Neural cell (in vitro differentiated cells): ENCODE results near the gene GABRB1. TPM values are rescaled to one million over a fixed set of nuclear protein-coding genes. Genes with fewer than 3 reads are reported as not detected.

ENCODE experiments used
- H2AFZ ChIP-seq: fragments of 200-600, 300-800 bp; sonication (generic), shearing (Covaris generic); 2 replicates; pipeline ENCODE4 v1.6.0; 2014; ENCODE audit warnings: low read depth, mild to moderate bottlenecking, antibody characterized with exemption, low read length, moderate library complexity
- H3F3A ChIP-seq: fragments of 200-600 bp; shearing (Covaris generic); 2 replicates; pipeline ENCODE4 v1.6.1; 2016; ENCODE audit warnings: mild to moderate bottlenecking, moderate library complexity, mixed read lengths, antibody characterized with exemption, low read length; ENCODE audit not compliant: insufficient read depth, poor library complexity, severe bottlenecking
- H3K27ac ChIP-seq: fragments of 200-600, 300-800 bp; sonication (generic), shearing (Covaris generic); 2 replicates; pipeline ENCODE4 v1.5.1; 2014; ENCODE audit warnings: mild to moderate bottlenecking, low read length, moderate library complexity
- H3K27me3 ChIP-seq: fragments of 300-800, 200-600 bp; sonication (generic), shearing (Covaris generic); 2 replicates; pipeline ENCODE4 v1.6.0; 2014; ENCODE audit warnings: mild to moderate bottlenecking, low read depth, low read length, moderate library complexity; ENCODE audit not compliant: insufficient read depth
- H3K36me3 ChIP-seq: fragments of 300-800, 200-600 bp; sonication (generic), shearing (Covaris generic); 2 replicates; pipeline ENCODE4 v1.5.1; 2014; ENCODE audit warnings: mild to moderate bottlenecking, antibody characterized with exemption, low read length, moderate library complexity; ENCODE audit not compliant: insufficient read depth
- H3K4me2 ChIP-seq: fragments of 300-800, 200-600 bp; sonication (generic), shearing (Covaris generic); 2 replicates; pipeline ENCODE4 v1.6.0; 2014; ENCODE audit warnings: mild to moderate bottlenecking, low read length
- H3K4me3 ChIP-seq: fragments of 300-800, 200-600 bp; sonication (generic), shearing (Covaris generic); 2 replicates; pipeline ENCODE4 v1.5.1; 2014; ENCODE audit warnings: mild to moderate bottlenecking, low read length, moderate library complexity
- H3K79me2 ChIP-seq: fragments of 200-600 bp; shearing (Covaris generic); replicated peaks from 2 replicates; pipeline ENCODE4 v1.6.0; 2014; ENCODE audit warnings: mild to moderate bottlenecking, low read length, moderate library complexity; ENCODE audit not compliant: insufficient read depth
- H3K9ac ChIP-seq: fragments of 300-800, 200-600 bp; sonication (generic), shearing (Covaris generic); 2 replicates; pipeline ENCODE4 v1.6.1; 2016; ENCODE audit warnings: mild to moderate bottlenecking, low read length, mixed read lengths
- H3K9me2 ChIP-seq: fragments of 200-600 bp; shearing (Covaris generic); 2 replicates; pipeline ENCODE4 v1.6.1; 2016; ENCODE audit warnings: mild to moderate bottlenecking, low read length, mixed read lengths; ENCODE audit not compliant: insufficient read depth
- H3K9me3 ChIP-seq: fragments of 200-600, 300-800 bp; sonication (generic), shearing (Covaris generic); 2 replicates; pipeline ENCODE4 v1.6.1; 2016; ENCODE audit warnings: mild to moderate bottlenecking, mixed run types, low read length, moderate library complexity, mixed read lengths
- H4K20me1 ChIP-seq: fragments of 200-600 bp; shearing (Covaris generic); 2 replicates; pipeline ENCODE4 v1.6.1; 2016; ENCODE audit warnings: mild to moderate bottlenecking, mixed run types; ENCODE audit not compliant: insufficient read depth
- EP300 ChIP-seq: fragments of 450-650 bp; conservative IDR thresholded peaks from 2 replicates; pipeline ENCODE4 v1.6.1; 2014; ENCODE audit warnings: antibody characterized with exemption, mild to moderate bottlenecking, moderate library complexity; ENCODE audit not compliant: poor library complexity, severe bottlenecking
- EZH2 ChIP-seq: fragments of 200-600, 300-800 bp; shearing (Covaris generic), sonication (generic); IDR thresholded peaks from 2 replicates; pipeline ENCODE4 v1.6.1; 2014; ENCODE audit warnings: antibody characterized with exemption, low read length, borderline replicate concordance, mild to moderate bottlenecking; ENCODE audit not compliant: insufficient read depth, poor library complexity, severe bottlenecking
- MXI1 ChIP-seq: fragments of 450-650 bp; conservative IDR thresholded peaks from 2 replicates; pipeline ENCODE4 v1.6.1; 2014; ENCODE audit warnings: antibody characterized with exemption, mild to moderate bottlenecking; ENCODE audit not compliant: poor library complexity, severe bottlenecking
- POLR2AphosphoS5 ChIP-seq: IDR thresholded peaks from 2 replicates; pipeline ENCODE4 v1.6.1; 2012
- RAD21 ChIP-seq: fragments of 450-650 bp; conservative IDR thresholded peaks from 2 replicates; pipeline ENCODE4 v1.6.1; 2014; ENCODE audit warnings: antibody characterized with exemption, mild to moderate bottlenecking, moderate library complexity
- SMC3 ChIP-seq: fragments of 450-650 bp; conservative IDR thresholded peaks from 2 replicates; pipeline ENCODE4 v1.6.1; 2014; ENCODE audit warnings: antibody characterized with exemption, mild to moderate bottlenecking, moderate library complexity; ENCODE audit not compliant: poor library complexity
- TAF1 ChIP-seq: IDR thresholded peaks from 2 replicates; pipeline ENCODE4 v1.6.1; 2012; ENCODE audit warnings: low read depth
- polyA plus RNA-seq: library from polyadenylated mRNA; depleted of rRNA; stranded (reverse); fragments of >200 nt; gene quantifications from 2 replicates; pipeline ENCODE4 v1.2.3, GENCODE V29; 2014
- TF ChIP-seq, protein P1 (sequence below): fragments of 450-650 bp; IDR thresholded peaks from 2 replicates; pipeline ENCODE4 v1.5.1; 2014; ENCODE audit warnings: antibody characterized with exemption, mild to moderate bottlenecking, moderate library complexity; ENCODE audit not compliant: poor library complexity, severe bottlenecking
- TF ChIP-seq, protein P2 (sequence below): IDR thresholded peaks from 2 replicates; pipeline ENCODE4 v1.6.1; 2012; ENCODE audit warnings: borderline replicate concordance

GABRB1 gene
- polyA plus RNA-seq, 1 donor from 2014 or later = 1.0 TPM

DNA sequence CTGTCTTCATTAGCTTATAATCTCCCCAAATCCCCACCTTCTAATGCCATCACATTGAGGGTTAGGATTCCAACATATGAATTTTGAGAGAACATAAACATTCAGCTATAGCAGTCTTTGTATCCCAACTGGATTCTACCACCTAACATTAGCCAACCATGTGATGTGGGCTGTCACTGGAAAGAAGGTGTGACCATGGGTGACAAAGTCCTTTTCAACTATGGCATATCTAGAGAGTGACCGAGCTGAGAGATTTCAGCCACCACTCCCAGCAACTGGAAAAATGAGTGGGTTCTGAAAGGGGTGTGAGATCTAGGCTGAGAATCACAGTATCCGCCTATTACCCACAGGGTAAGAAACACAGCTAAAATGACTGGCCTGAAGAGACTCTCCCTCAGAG lies 22.1 kb downstream of the GABRB1 start:
- H3F3A ChIP-seq = no peaks in the 10 kb centered on the region
- no peaks in the 10 kb centered on the region for H3K27me3 ChIP-seq
- no peaks in the 10 kb centered on the region for H3K36me3 ChIP-seq
- H3K9me2 ChIP-seq = no peaks in the 10 kb centered on the region
- no peak overlapping the region for H3K4me3 ChIP-seq
- TF ChIP-seq SMC3 = no peak
- no peak for TF ChIP-seq EP300
- no peak for TF ChIP-seq TAF1
- TF ChIP-seq POLR2AphosphoS5 = no peak
- TF ChIP-seq EZH2 = no peak
- TF ChIP-seq, protein P1, sequence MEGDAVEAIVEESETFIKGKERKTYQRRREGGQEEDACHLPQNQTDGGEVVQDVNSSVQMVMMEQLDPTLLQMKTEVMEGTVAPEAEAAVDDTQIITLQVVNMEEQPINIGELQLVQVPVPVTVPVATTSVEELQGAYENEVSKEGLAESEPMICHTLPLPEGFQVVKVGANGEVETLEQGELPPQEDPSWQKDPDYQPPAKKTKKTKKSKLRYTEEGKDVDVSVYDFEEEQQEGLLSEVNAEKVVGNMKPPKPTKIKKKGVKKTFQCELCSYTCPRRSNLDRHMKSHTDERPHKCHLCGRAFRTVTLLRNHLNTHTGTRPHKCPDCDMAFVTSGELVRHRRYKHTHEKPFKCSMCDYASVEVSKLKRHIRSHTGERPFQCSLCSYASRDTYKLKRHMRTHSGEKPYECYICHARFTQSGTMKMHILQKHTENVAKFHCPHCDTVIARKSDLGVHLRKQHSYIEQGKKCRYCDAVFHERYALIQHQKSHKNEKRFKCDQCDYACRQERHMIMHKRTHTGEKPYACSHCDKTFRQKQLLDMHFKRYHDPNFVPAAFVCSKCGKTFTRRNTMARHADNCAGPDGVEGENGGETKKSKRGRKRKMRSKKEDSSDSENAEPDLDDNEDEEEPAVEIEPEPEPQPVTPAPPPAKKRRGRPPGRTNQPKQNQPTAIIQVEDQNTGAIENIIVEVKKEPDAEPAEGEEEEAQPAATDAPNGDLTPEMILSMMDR = no peak
- H3K9me3 ChIP-seq = no peaks in the 10 kb centered on the region
- no peaks in the 10 kb centered on the region for H3K79me2 ChIP-seq
- H2AFZ ChIP-seq = no peak overlapping the region
- no peak overlapping the region for H3K4me2 ChIP-seq
- no peak overlapping the region for H3K27ac ChIP-seq
- no peak overlapping the region for H3K9ac ChIP-seq
- H4K20me1 ChIP-seq = no peaks in the 10 kb centered on the region

DNA sequence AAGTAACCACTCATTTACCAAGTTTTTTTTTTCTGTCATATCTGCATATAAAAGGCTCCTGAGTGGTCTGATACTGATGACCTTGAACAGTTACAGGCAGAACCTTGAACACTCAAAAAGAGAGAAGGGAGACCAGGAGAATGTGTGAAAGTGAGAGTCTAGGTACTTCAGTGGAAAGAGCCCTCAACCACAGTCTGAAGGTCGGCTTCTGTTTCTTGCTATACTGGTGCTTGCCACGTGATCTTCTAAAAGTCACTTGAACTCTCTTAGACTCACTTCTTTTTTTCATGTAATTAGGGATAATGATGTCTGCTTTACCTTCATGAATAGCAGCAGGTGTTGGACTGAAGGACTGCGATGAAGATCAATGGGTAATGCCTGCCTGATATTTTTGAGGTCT lies 22.8 kb downstream of the GABRB1 start:
- Histone ChIP-seq H3K4me2 (no peak overlapping the region), H3K9ac (no peak overlapping the region), H3K36me3 (no peaks in the 10 kb centered on the region), H3K4me3 (no peak overlapping the region), H3F3A (no peaks in the 10 kb centered on the region), H3K27me3 (no peaks in the 10 kb centered on the region), H3K79me2 (no peaks in the 10 kb centered on the region), H2AFZ (no peak overlapping the region), H3K27ac (no peak overlapping the region), H3K9me3 (no peaks in the 10 kb centered on the region), H4K20me1 (no peaks in the 10 kb centered on the region), H3K9me2 (no peaks in the 10 kb centered on the region)
- no peak for TF ChIP-seq EP300
- no peak for TF ChIP-seq TAF1
- no peak for TF ChIP-seq MXI1
- TF ChIP-seq RAD21 = no peak
- no peak for TF ChIP-seq POLR2AphosphoS5
- TF ChIP-seq, protein P2, sequence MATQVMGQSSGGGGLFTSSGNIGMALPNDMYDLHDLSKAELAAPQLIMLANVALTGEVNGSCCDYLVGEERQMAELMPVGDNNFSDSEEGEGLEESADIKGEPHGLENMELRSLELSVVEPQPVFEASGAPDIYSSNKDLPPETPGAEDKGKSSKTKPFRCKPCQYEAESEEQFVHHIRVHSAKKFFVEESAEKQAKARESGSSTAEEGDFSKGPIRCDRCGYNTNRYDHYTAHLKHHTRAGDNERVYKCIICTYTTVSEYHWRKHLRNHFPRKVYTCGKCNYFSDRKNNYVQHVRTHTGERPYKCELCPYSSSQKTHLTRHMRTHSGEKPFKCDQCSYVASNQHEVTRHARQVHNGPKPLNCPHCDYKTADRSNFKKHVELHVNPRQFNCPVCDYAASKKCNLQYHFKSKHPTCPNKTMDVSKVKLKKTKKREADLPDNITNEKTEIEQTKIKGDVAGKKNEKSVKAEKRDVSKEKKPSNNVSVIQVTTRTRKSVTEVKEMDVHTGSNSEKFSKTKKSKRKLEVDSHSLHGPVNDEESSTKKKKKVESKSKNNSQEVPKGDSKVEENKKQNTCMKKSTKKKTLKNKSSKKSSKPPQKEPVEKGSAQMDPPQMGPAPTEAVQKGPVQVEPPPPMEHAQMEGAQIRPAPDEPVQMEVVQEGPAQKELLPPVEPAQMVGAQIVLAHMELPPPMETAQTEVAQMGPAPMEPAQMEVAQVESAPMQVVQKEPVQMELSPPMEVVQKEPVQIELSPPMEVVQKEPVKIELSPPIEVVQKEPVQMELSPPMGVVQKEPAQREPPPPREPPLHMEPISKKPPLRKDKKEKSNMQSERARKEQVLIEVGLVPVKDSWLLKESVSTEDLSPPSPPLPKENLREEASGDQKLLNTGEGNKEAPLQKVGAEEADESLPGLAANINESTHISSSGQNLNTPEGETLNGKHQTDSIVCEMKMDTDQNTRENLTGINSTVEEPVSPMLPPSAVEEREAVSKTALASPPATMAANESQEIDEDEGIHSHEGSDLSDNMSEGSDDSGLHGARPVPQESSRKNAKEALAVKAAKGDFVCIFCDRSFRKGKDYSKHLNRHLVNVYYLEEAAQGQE = no peak
- TF ChIP-seq SMC3 = no peak
- TF ChIP-seq, protein P1 = no peak
- no peak for TF ChIP-seq EZH2
